ENCODE measurements around the gene LLGL2.

Gene LLGL2

GRCh38 chr17:75491680-75492079 lies 33.8 kb upstream of the LLGL2 start:
- no peak for DNase-seq

GRCh38 chr17:75492555-75493168 lies 32.8 kb upstream of the LLGL2 start:
- DNase-seq: no peak

DNA sequence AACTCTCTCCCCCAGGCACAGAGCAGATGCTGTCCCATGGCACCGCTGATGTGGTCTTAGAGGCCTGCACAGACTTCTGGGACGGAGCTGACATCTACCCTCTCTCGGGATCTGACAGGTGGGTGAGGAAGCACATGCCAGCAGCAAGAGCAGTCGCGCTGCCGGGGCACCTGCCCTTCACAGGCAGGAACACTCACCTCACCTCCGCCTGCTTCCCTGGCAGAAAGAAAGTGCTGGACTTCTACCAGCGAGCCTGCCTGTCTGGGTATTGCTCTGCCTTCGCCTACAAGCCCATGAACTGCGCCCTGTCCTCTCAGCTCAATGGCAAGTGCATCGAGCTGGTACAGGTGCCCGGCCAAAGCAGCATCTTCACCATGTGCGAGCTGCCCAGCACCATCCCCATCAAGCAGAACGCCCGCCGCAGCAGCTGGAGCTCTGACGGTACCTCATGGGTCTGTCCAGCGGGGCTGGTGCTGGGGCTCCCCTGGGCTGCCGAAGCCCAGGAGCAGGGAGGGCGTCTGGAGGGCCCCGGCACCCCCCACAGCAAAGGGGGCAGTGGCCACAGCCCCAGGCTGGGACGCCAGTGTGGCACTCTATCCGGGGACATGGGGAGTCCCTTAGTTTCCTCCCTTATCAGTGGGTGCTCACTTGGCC lies 31.9 kb upstream of the LLGL2 start:
- no peak for DNase-seq

DNA sequence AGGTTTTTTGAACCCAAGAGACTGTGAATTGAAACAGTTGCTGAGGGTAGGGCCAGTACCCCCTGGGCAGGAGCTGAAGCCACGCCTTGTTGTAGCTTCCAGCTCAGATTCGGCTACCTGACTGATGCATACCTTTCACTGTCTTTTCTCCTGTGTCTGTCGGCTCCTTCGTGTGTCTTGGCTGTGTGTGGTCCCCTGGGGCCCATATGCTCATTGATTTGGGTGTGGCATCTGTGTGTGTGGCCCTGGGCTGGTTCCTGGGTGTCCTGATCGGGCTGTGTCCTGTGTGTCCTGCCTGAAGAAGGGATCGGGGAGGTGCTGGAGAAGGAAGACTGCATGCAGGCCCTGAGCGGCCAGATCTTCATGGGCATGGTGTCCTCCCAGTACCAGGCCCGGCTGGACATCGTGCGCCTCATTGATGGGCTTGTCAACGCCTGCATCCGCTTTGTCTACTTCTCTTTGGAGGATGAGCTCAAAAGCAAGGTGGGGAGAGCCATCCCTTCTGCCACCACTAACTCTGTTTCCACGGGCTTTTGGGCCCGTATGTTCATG lies 31.1 kb upstream of the LLGL2 start:
- DNase-seq: no peak

GRCh38 chr17:75496005-75496404 lies 29.5 kb upstream of the LLGL2 start:
- DNase-seq: no peak

DNA sequence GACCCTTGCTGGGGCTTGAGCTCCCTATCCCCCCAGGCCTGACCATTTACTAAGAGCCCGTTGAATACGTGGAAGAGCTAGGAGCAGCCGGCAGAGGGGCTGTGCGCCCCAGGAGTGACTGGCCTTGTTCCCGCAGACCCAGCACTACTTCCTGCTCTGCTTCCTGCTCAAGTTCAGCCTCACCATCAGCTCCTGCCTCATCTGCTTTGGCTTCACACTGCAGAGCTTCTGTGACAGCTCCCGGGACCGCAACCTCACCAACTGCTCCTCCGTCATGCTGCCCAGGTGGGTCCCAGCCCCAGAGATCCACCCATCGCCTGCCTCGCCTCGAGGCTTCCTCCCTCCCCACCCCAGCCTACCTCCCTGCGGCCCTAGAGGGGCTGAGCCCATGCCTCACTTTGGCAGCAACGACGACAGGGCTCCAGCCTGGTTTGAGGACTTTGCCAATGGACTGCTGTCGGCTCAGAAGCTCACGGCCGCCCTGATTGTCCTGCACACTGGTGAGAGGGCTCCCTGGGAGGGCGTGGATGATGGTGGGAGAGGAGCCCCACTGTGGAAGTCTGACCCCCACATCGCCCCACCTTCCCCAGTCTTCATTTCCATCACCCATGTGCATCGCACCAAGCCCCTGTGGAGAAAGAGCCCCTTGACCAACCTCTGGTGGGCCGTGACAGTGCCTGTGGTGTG lies 27.3 kb upstream of the LLGL2 start:
- DNase-seq: no peak

GRCh38 chr17:75498726-75499213 lies 26.7 kb upstream of the LLGL2 start:
- DNase-seq: no peak

DNA sequence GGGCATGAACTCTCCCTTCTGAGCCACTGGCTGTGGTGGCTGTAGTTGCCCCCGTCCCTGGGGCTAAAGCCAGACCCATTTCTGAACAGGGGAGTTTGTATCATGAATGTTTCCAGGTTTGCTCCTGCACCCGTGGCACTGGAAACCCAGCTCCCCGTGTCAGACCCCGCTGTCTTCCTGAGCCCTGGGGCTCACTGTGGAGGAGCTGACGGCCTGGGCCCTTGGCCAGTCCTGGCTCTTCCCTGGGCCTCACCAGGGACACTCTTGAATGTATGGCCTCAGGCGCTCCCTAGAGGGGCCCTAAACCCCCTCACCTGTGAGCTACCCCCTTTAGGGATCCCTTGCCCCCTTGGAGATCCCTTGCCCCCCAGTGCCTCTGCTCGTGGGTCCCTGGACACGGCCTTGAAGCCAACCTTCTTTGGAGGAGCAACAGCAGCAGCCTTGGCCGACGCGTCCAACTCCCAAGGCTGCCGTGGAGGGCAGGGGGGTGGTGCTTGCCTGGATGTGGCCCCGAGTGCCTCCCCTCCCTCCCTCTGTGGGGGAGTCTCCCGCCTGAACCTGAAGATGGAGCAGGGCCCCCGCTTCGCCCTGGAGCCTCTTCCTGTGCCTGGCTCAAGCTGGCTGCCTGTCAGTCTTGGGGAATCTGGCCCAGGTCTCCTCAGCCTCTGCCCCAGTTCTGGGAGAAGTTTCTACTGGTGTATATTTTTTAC lies 26.0 kb upstream of the LLGL2 start:
- DNase-seq: no peak

DNA sequence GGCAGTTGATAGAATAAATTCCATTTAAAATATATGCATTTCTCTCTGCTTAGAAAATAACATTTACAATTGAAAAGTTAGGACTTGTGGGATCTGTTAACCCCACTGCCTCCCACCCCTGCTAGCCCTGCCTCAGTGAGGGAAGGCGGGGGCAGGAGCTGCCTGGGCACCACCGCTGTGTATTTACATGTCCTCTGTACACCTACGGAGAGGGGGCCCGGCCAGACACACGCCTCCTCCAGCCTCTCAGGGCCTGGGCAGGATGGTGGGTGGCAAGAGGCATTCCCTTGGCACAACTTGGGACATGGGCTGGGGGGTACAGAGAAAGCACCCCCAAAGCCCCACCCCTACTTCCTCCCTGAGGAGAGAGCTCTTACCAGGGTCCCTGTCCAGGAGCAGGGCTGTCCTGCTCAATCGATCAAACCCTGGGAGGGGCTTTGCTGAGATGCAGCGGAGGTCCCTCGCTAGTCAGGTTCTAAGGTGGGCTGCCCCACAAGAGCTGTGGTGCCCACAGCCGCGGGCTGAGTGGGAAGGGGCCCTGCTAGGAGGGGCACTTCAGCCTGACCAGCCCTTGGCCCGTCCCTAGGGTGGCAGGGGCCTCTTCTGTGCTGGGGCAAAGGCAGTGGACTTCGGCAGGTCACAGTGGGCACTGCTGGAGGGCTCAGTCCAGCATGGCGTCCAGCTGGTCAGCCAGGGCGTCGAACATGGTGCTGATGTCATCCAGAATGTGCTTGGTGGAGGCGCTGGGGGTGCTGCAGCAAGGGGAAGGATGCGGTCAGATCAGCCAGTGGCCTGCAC lies 24.9 kb upstream of the LLGL2 start:
- no peak for DNase-seq

DNA sequence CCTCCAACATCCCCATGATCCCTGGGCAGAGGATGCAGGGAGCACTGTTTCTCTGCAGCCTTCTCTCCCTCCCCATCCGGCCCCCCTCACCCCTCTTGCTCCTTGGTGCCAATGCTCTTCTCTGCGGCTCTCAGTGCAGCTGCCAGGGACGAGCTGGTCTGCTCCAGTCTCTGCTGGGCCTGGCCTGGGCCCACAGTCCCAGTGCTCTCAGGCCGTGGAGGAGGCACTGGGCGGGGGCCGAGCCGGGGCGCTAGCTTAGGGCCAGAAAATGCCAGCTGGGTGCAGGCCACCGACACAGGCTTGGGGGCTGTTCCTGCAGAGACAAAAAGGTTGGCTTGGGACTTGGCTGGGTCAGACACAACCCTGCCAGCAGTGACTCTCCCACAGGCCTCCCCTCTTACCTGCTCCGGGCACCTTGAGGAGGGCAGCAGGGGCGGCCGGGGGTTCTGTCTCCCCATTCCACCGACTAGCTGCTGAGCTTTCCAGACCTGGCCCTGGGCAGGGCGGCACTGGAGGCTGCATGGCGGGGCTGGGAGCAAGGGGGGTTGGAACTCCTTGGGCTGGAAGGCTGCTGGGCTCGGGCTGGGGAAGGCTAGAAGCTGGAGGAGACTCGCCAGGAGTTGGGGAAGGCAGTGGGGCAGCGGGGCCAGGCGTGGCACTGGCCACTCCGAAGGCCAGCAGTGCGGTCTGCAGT lies 24.0 kb upstream of the LLGL2 start:
- no peak for DNase-seq

GRCh38 chr17:75502072-75502720 lies 23.3 kb upstream of the LLGL2 start:
- DNase-seq: no peak

DNA sequence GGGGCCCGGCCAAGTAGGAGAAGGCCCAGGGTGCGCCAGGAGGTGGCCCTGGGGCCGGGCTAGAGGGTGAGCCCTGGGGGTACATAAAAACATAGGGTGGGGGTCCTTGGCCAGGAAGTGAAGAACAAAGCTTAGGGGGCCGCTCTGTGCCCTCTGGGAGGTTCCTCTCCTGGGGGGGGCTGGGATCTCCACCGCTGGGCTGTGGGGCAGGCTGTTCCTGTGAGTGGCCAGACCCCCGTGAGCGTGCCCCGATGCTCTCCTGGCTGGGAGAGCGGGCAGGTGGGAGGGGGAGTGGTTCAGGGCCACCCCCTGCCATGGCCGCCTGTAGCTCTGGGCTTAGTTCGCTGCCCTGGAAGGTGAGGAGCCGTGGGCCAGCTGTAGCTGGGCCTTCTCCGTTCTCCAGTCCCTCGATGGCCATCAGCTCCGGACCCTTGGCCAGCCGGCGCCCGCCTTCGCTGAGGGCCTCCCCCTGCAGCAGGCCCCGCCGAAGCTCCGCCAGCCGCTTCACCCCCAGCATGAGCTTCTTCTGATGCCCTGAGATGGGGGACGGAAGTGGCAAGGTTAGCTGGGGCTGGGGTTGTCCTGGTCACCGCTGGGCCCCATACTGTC lies 22.7 kb upstream of the LLGL2 start:
- no peak for DNase-seq

- DNase-seq: no peak
Observed at GRCh38 chr17:75503337-75503950, 22.1 kb upstream of the LLGL2 start.

DNA sequence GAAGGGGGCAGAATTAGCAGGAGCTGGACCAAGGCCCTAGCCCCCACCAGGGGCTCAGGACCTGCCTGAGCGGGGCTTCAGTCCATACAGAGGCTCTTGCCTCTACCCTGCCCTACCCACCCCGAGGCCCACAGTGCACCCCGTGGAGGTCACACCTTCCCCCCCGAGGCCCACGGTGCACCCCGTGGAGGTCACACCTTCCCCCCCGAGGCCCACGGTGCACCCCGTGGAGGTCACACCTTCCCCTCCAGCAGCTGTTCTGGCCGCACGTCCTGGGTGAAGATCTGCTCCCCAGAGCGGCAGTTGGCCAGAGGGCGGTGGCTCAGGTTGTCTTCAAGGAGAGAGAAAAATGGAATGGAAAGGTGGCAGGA lies 21.5 kb upstream of the LLGL2 start:
- no peak for DNase-seq

GRCh38 chr17:75504347-75505151 lies 20.9 kb upstream of the LLGL2 start:
- peak; percentile 31 for DNase-seq

- DNase-seq: no peak
Observed at GRCh38 chr17:75505152-75505409, 20.4 kb upstream of the LLGL2 start.

DNA sequence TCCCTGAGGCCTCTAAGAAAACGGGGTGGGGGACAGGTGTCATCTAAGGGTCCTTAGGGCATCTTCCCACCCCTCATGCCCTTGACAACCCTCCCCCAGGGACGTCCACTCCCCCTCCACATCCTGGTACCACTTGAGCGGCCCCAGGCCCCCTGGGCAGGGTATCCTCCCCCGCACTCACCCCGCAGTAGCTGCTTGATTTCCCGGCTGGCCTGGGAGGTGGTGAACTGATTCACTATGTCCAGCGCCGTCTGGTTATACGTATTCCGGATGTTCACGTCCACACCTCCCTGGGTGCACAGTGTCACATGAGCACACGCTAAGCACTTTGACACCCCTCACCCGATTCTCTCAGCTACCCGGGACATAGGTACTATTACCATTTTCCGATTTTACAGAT lies 19.9 kb upstream of the LLGL2 start:
- no peak for DNase-seq

GRCh38 chr17:75506134-75506533 lies 19.4 kb upstream of the LLGL2 start:
- DNase-seq: no peak

GRCh38 chr17:75506888-75507287 lies 18.6 kb upstream of the LLGL2 start:
- DNase-seq: no peak

Data from stimulated activated CD4-positive, alpha-beta T cell treated with anti-CD3 and anti-CD28 coated beads, Interleukin-1b, Interleukin-23, amount 100 ng/mL, for 48 hours (primary cell).